BLaER1 treated with 17β-estradiol and CSF1 and Interleukin-3, amounts not matched to agents 10 nM and 100 nM (cell line): Measurements from ENCODE around the gene ABCC4.
A peak's percentile ranks its signal among the peaks of the same experiment; 100 is the strongest.

Experiments used
- H3K27ac ChIP-seq, 11 experiments: shearing (Covaris generic); formaldehyde crosslinking; 2 replicates each; pipeline ENCODE4 v1.8.1; 2022
- H3K27me3 ChIP-seq, 11 experiments: shearing (Covaris generic); formaldehyde crosslinking; 2 replicates each; pipeline ENCODE4 v1.8.1; 2022
- H3K36me3 ChIP-seq, 11 experiments: shearing (Covaris generic); formaldehyde crosslinking; 2 replicates each; pipeline ENCODE4 v1.8.1; 2022
- H3K4me1 ChIP-seq, 10 experiments: shearing (Covaris generic); formaldehyde crosslinking; 2 replicates each; pipeline ENCODE4 v1.8.1; 2022
- H3K4me2 ChIP-seq, 11 experiments: shearing (Covaris generic); formaldehyde crosslinking; 2 replicates each; pipeline ENCODE4 v1.8.1; 2022
- H3K4me3 ChIP-seq, 10 experiments: shearing (Covaris generic); formaldehyde crosslinking; 2 replicates each; pipeline ENCODE4 v1.8.1; 2022
- H3K9ac ChIP-seq, 11 experiments: shearing (Covaris generic); formaldehyde crosslinking; 2 replicates each; pipeline ENCODE4 v1.8.1; 2022
- H3K9me3 ChIP-seq, 11 experiments: shearing (Covaris generic); formaldehyde crosslinking; replicated peaks in 1 of 11; 2 replicates each; pipeline ENCODE4 v1.8.1; 2022
- H4K20me1 ChIP-seq, 11 experiments: shearing (Covaris generic); formaldehyde crosslinking; 2 replicates each; pipeline ENCODE4 v1.8.1; 2022
- Cebpa-rat ChIP-seq, 11 experiments: shearing (Covaris generic); IDR thresholded peaks; 2 replicates each; pipeline ENCODE4 v1.8.1; 2022

ABCC4 gene

GRCh38 chr13:95151942-95152587 is 149.2 kb downstream of the ABCC4 start:
- H3K36me3 ChIP-seq, result peaks cover 0 to 13% (median 3%) of the 10 kb centered on the region in 11 experiments; a peak in 5 of 22 replicates
- no peak overlapping the region for H3K9ac ChIP-seq
- no peaks in the 10 kb centered on the region for H3K27me3 ChIP-seq
- H4K20me1 ChIP-seq, result no peaks in the 10 kb centered on the region
- no peak overlapping the region for H3K27ac ChIP-seq
- H3K9me3 ChIP-seq, result no peaks in the 10 kb centered on the region
- no peak overlapping the region for H3K4me2 ChIP-seq
- TF ChIP-seq Cebpa-rat (IDR thresholded peaks at IDR 0.05), result no peak
- H3K4me3 ChIP-seq, result no peak overlapping the region
- H3K4me1 ChIP-seq, result peaks cover under 1 to 53% (median 17%) of the 10 kb centered on the region in 10 experiments; a peak in 17 of 20 replicates

DNA sequence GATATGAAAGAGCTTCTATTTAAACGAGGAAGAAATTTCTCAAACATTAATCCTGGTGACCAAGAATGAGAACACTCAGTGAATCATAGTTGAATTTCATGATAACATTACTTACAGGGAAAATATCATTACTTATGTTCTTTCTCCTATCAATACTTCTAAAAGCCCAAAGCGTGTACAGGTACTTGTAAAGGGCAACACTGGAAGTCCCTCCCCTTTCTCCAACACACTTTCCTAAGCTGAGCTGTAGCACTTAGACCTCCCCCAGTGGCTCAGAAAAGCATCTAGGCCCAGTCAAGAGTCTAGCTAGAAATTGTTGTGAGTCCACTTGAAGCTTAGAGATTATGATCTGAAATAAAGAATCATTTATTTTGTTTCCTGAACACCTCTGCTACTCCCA is 150.7 kb downstream of the ABCC4 start:
- Histone ChIP-seq H3K9ac (no peak overlapping the region), H3K36me3 (peaks cover 4 to 22% (median 8%) of the 10 kb centered on the region in 11 experiments; a peak in 15 of 22 replicates), H3K27me3 (no peaks in the 10 kb centered on the region), H3K4me2 (peak overlapping the region in 2 of 11 experiments; percentile 8 to 38; a peak in 1 of 22 replicates), H3K4me1 (peaks cover 0 to 53% (median 17%) of the 10 kb centered on the region in 10 experiments; a peak in 14 of 20 replicates), H3K4me3 (no peak overlapping the region), H4K20me1 (no peaks in the 10 kb centered on the region), H3K27ac (no peak overlapping the region), H3K9me3 (peaks cover 3 to 8% (median 6%) of the 10 kb centered on the region in 11 experiments; a peak in 21 of 22 replicates)
- no peak for TF ChIP-seq Cebpa-rat (IDR thresholded peaks at IDR 0.05)

DNA sequence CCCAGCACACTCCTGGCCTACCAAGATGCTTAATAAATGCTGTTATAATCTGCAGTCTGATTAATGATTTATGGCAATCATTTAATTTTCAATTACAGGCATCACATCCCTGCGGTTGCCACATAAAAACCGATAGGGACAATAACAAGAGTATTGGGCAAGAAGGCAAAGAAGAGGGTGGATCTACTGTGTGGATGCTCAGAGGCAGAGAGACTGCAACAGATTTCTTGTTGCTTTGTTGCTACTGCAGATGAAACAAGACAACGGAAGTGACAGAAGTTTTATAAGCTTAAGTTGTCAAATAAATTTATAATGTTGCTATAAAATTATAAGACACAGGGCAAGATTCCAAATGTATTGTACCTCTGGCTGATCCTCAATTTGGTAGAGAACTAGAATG is 154.8 kb downstream of the ABCC4 start:
- no peak overlapping the region for H3K4me2 ChIP-seq
- H3K9me3 ChIP-seq, result peaks cover 12 to 28% (median 20%) of the 10 kb centered on the region in 11 experiments; a peak in 21 of 22 replicates

GRCh38 chr13:95145587-95145986 is 155.7 kb downstream of the ABCC4 start:
- Histone ChIP-seq H3K36me3 (peaks cover 13 to 60% (median 44%) of the 10 kb centered on the region in 11 experiments; a peak in 21 of 22 replicates), H3K4me2 (no peak overlapping the region), H3K9ac (no peak overlapping the region), H3K9me3 (peaks cover 12 to 28% (median 20%) of the 10 kb centered on the region in 11 experiments; a peak in 21 of 22 replicates), H3K4me3 (no peak overlapping the region), H3K4me1 (peaks cover 0 to 8% (median 0%) of the 10 kb centered on the region in 10 experiments; a peak in 4 of 20 replicates), H4K20me1 (no peaks in the 10 kb centered on the region; a peak in 1 of 22 replicates), H3K27ac (no peak overlapping the region), H3K27me3 (no peaks in the 10 kb centered on the region)
- no peak for TF ChIP-seq Cebpa-rat (IDR thresholded peaks at IDR 0.05)

More for the DNA sequence above, 154.8 kb downstream of the ABCC4 start:
- TF ChIP-seq Cebpa-rat (IDR thresholded peaks at IDR 0.05), result no peak
- H3K4me1 ChIP-seq, result peaks cover 0 to 17% (median 0%) of the 10 kb centered on the region in 10 experiments; a peak in 5 of 20 replicates
- H3K4me3 ChIP-seq, result no peak overlapping the region
- no peaks in the 10 kb centered on the region; a peak in 1 of 22 replicates for H4K20me1 ChIP-seq
- no peak overlapping the region for H3K9ac ChIP-seq
- no peaks in the 10 kb centered on the region for H3K27me3 ChIP-seq
- no peak overlapping the region for H3K27ac ChIP-seq
- H3K36me3 ChIP-seq, result peaks cover 9 to 51% (median 41%) of the 10 kb centered on the region in 11 experiments; a peak in 21 of 22 replicates

- H3K4me2 ChIP-seq, result no peak overlapping the region
- no peaks in the 10 kb centered on the region for H3K27me3 ChIP-seq
- peaks cover 32 to 69% (median 57%) of the 10 kb centered on the region in 11 experiments for H3K36me3 ChIP-seq
- no peak for TF ChIP-seq Cebpa-rat (IDR thresholded peaks at IDR 0.05)
- no peak overlapping the region for H3K4me3 ChIP-seq
- peaks cover 4 to 14% (median 6%) of the 10 kb centered on the region in 10 experiments; a peak in 10 of 20 replicates for H3K4me1 ChIP-seq
- H3K27ac ChIP-seq, result no peak overlapping the region
- H4K20me1 ChIP-seq, result no peaks in the 10 kb centered on the region; a peak in 2 of 22 replicates
- H3K9ac ChIP-seq, result no peak overlapping the region
- H3K9me3 ChIP-seq, result peaks cover 6 to 20% (median 14%) of the 10 kb centered on the region in 11 experiments; a peak in 21 of 22 replicates
Observed at GRCh38 chr13:95140502-95140901, 160.7 kb downstream of the ABCC4 start.

GRCh38 chr13:95138876-95139585 is 162.2 kb downstream of the ABCC4 start:
- Histone ChIP-seq H3K4me2 (no peak overlapping the region), H3K36me3 (peaks cover 29 to 61% (median 43%) of the 10 kb centered on the region in 11 experiments), H3K27me3 (no peaks in the 10 kb centered on the region), H3K9ac (no peak overlapping the region), H4K20me1 (no peaks in the 10 kb centered on the region; a peak in 2 of 22 replicates), H3K27ac (no peak overlapping the region), H3K4me1 (peaks cover 4 to 14% (median 6%) of the 10 kb centered on the region in 10 experiments; a peak in 10 of 20 replicates), H3K9me3 (peaks cover 0 to 7% (median 0%) of the 10 kb centered on the region in 11 experiments; a peak in 3 of 22 replicates), H3K4me3 (no peak overlapping the region)
- no peak for TF ChIP-seq Cebpa-rat (IDR thresholded peaks at IDR 0.05)

DNA sequence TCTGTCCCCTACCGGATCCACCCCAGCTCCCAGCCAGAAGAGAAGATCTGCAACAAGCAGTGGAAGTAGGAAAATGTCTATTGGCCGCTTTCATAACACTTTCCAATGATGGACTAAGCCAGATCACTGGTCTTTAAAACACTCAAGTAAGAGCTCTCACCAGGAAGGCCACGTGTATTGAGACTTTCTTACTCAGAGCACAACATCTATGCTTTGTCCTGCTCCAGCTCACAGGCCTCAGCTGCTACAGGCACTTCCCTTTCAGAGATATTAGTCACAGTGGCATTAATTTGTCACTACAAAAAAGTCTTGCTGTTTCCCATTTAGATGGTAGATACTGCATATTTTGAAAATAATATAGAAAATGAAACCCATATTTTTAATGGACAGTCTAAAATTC is 164.2 kb downstream of the ABCC4 start:
- Histone ChIP-seq H3K9me3 (0 out of 22 replicates have a peak, but pooled peaks cover 0 to 6% (median 0%) of the 10 kb centered on the region in 11 experiments), H3K4me2 (peak overlapping the region in 3 of 11 experiments; percentile 28 to 41 (median 30); a peak in 4 of 22 replicates), H3K27me3 (no peaks in the 10 kb centered on the region), H3K4me1 (peaks cover 4 to 14% (median 6%) of the 10 kb centered on the region in 10 experiments; a peak in 10 of 20 replicates), H3K36me3 (peaks cover 20 to 58% (median 36%) of the 10 kb centered on the region in 11 experiments), H4K20me1 (no peaks in the 10 kb centered on the region; a peak in 1 of 22 replicates), H3K27ac (no peak overlapping the region), H3K4me3 (no peak overlapping the region), H3K9ac (no peak overlapping the region)
- no peak for TF ChIP-seq Cebpa-rat (IDR thresholded peaks at IDR 0.05)

GRCh38 chr13:95136638-95137037 is 164.6 kb downstream of the ABCC4 start:
- Histone ChIP-seq H3K4me2 (no peak overlapping the region), H3K9ac (no peak overlapping the region), H3K36me3 (peaks cover 15 to 57% (median 34%) of the 10 kb centered on the region in 11 experiments), H3K4me1 (peaks cover 4 to 14% (median 6%) of the 10 kb centered on the region in 10 experiments; a peak in 10 of 20 replicates), H3K27me3 (no peaks in the 10 kb centered on the region), H4K20me1 (no peaks in the 10 kb centered on the region; a peak in 1 of 22 replicates), H3K9me3 (0 out of 22 replicates have a peak, but pooled peaks cover 0 to 1% (median 0%) of the 10 kb centered on the region in 11 experiments), H3K4me3 (no peak overlapping the region), H3K27ac (no peak overlapping the region)
- no peak for TF ChIP-seq Cebpa-rat (IDR thresholded peaks at IDR 0.05)

- H3K27me3 ChIP-seq, result no peaks in the 10 kb centered on the region
- H3K4me1 ChIP-seq, result peaks cover 5 to 14% (median 9%) of the 10 kb centered on the region in 10 experiments; a peak in 16 of 20 replicates
- H3K4me2 ChIP-seq, result no peak overlapping the region
- no peak for TF ChIP-seq Cebpa-rat (IDR thresholded peaks at IDR 0.05)
- no peak overlapping the region for H3K27ac ChIP-seq
- no peaks in the 10 kb centered on the region for H3K9me3 ChIP-seq
- H3K36me3 ChIP-seq, result peaks cover 0 to 33% (median 15%) of the 10 kb centered on the region in 11 experiments; a peak in 13 of 22 replicates
- H3K4me3 ChIP-seq, result no peak overlapping the region
- H3K9ac ChIP-seq, result no peak overlapping the region
- no peaks in the 10 kb centered on the region; a peak in 1 of 22 replicates for H4K20me1 ChIP-seq
Observed at GRCh38 chr13:95133498-95133897, 167.8 kb downstream of the ABCC4 start.
